Measurements from ENCODE around the gene THADA.
A peak's percentile ranks its signal among the peaks of the same experiment; 100 is the strongest.

THADA gene

GRCh38 chr2:43219383-43220228, 376.2 kb downstream of the THADA start:
- H3K9ac ChIP-seq (ENCODE audit: low read length), result peak overlapping the region; percentile 99
- H3K36me3 ChIP-seq (ENCODE audit: control insufficient read depth, insufficient read depth, low read length, severe bottlenecking), result peaks cover 23% of the 10 kb centered on the region
- no peaks in the 10 kb centered on the region for H3K9me3 ChIP-seq (ENCODE audit: control insufficient read depth, low read length)
- peak overlapping the region; percentile 91 for H3K4me3 ChIP-seq (ENCODE audit: low read length)
- DNase-seq (ENCODE audit: low read depth), result peak; percentile 77
- no peaks in the 10 kb centered on the region for H3K27me3 ChIP-seq (replicated peaks; ENCODE audit: control insufficient read depth, insufficient read depth, low read length)
- peaks cover 45% of the 10 kb centered on the region for H3K4me1 ChIP-seq (ENCODE audit: control insufficient read depth, insufficient read depth, low read length)

- H3K27me3 ChIP-seq (replicated peaks; ENCODE audit: control insufficient read depth, insufficient read depth, low read length), result no peaks in the 10 kb centered on the region
- DNase-seq (ENCODE audit: low read depth), result peak; percentile 43
- no peaks in the 10 kb centered on the region for H3K9me3 ChIP-seq (ENCODE audit: control insufficient read depth, low read length)
- H3K4me1 ChIP-seq (ENCODE audit: control insufficient read depth, insufficient read depth, low read length), result peaks cover 45% of the 10 kb centered on the region
- peaks cover 19% of the 10 kb centered on the region for H3K36me3 ChIP-seq (ENCODE audit: control insufficient read depth, insufficient read depth, low read length, severe bottlenecking)
- peak overlapping the region; percentile 99 for H3K9ac ChIP-seq (ENCODE audit: low read length)
- peak overlapping the region; percentile 91 for H3K4me3 ChIP-seq (ENCODE audit: low read length)
Observed at GRCh38 chr2:43218702-43219382, 377.0 kb downstream of the THADA start.

DNA sequence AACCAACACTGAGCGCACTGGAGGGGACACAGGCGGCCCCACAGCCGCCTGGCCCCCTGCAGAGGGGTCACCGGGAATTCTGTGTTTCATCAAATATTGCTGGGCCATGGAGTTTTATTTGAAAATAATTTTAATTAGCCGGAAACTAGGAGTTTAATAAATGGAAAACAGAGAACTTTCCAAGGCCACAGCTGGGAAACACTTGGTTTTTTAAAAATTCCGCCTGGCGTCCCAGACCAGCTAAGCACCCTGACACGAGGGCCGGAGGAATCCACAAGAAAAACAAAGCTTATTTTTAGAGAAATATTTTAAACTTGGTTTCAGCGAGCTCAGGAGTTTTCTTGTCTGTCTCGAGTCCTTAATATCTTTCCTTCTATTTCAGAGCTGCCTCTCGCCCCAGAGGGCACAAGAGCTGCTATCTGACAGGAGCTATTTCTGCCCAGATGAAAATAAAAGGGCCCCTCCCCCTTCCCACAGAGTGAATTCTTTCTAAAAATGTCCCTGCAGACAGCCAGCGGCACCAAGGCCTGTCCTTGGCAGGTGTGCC, 377.6 kb downstream of the THADA start:
- peak; percentile 69 for DNase-seq (ENCODE audit: low read depth)
- H3K36me3 ChIP-seq (ENCODE audit: control insufficient read depth, insufficient read depth, low read length, severe bottlenecking), result peaks cover 12% of the 10 kb centered on the region
- peak overlapping the region; percentile 99 for H3K9ac ChIP-seq (ENCODE audit: low read length)
- H3K4me1 ChIP-seq (ENCODE audit: control insufficient read depth, insufficient read depth, low read length), result peaks cover 45% of the 10 kb centered on the region
- H3K9me3 ChIP-seq (ENCODE audit: control insufficient read depth, low read length), result no peaks in the 10 kb centered on the region
- no peaks in the 10 kb centered on the region for H3K27me3 ChIP-seq (replicated peaks; ENCODE audit: control insufficient read depth, insufficient read depth, low read length)
- H3K4me3 ChIP-seq (ENCODE audit: low read length), result no peak overlapping the region

GRCh38 chr2:43217228-43218154, 378.3 kb downstream of the THADA start:
- DNase-seq (ENCODE audit: low read depth), result no peak
- Histone ChIP-seq H3K4me1 (ENCODE audit: control insufficient read depth, insufficient read depth, low read length) (peaks cover 44% of the 10 kb centered on the region), H3K36me3 (ENCODE audit: control insufficient read depth, insufficient read depth, low read length, severe bottlenecking) (peaks cover 5% of the 10 kb centered on the region), H3K9ac (ENCODE audit: low read length) (peak overlapping the region; percentile 99), H3K4me3 (ENCODE audit: low read length) (no peak overlapping the region), H3K9me3 (ENCODE audit: control insufficient read depth, low read length) (no peaks in the 10 kb centered on the region), H3K27me3 (replicated peaks; ENCODE audit: control insufficient read depth, insufficient read depth, low read length) (no peaks in the 10 kb centered on the region)

DNA sequence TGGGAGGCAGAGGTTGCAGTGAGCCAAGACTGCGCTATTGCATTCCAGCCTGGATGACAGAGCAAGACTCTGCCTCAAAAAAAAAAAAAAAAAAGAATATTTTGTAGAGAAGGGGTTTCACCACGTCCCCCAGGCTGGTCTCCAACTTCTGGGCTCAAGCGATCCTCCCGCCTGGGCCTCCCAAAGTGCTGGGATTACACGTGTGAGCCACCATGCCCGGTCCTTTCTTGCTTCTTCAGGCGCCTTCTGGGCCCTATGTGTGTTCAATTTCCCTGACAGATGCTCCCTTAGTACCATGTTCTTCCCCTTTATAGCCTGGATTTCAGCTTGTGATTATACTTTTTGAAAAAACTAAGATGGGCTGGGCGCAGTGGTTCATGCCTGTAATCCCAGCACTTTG, 379.2 kb downstream of the THADA start:
- H3K36me3 ChIP-seq (ENCODE audit: control insufficient read depth, insufficient read depth, low read length, severe bottlenecking), result no peaks in the 10 kb centered on the region
- H3K9me3 ChIP-seq (ENCODE audit: control insufficient read depth, low read length), result no peaks in the 10 kb centered on the region
- no peak overlapping the region for H3K9ac ChIP-seq (ENCODE audit: low read length)
- H3K4me3 ChIP-seq (ENCODE audit: low read length), result no peak overlapping the region
- peaks cover 37% of the 10 kb centered on the region for H3K4me1 ChIP-seq (ENCODE audit: control insufficient read depth, insufficient read depth, low read length)
- H3K27me3 ChIP-seq (replicated peaks; ENCODE audit: control insufficient read depth, insufficient read depth, low read length), result no peaks in the 10 kb centered on the region
- DNase-seq (ENCODE audit: low read depth), result no peak

- H3K9ac ChIP-seq (ENCODE audit: low read length), result no peak overlapping the region
Observed at GRCh38 chr2:43215673-43216255, 380.1 kb downstream of the THADA start.

GRCh38 chr2:43214253-43214652, 381.6 kb downstream of the THADA start:
- H3K9me3 ChIP-seq (ENCODE audit: control insufficient read depth, low read length), result no peaks in the 10 kb centered on the region
- no peaks in the 10 kb centered on the region for H3K27me3 ChIP-seq (replicated peaks; ENCODE audit: control insufficient read depth, insufficient read depth, low read length)
- no peak for DNase-seq (ENCODE audit: low read depth)
- no peaks in the 10 kb centered on the region for H3K36me3 ChIP-seq (ENCODE audit: control insufficient read depth, insufficient read depth, low read length, severe bottlenecking)
- peaks cover 28% of the 10 kb centered on the region for H3K4me1 ChIP-seq (ENCODE audit: control insufficient read depth, insufficient read depth, low read length)
- no peak overlapping the region for H3K4me3 ChIP-seq (ENCODE audit: low read length)
- H3K9ac ChIP-seq (ENCODE audit: low read length), result no peak overlapping the region

More at GRCh38 chr2:43215673-43216255, 380.1 kb downstream of the THADA start:
- Histone ChIP-seq H3K27me3 (replicated peaks; ENCODE audit: control insufficient read depth, insufficient read depth, low read length) (no peaks in the 10 kb centered on the region), H3K4me3 (ENCODE audit: low read length) (no peak overlapping the region), H3K4me1 (ENCODE audit: control insufficient read depth, insufficient read depth, low read length) (peaks cover 32% of the 10 kb centered on the region), H3K36me3 (ENCODE audit: control insufficient read depth, insufficient read depth, low read length, severe bottlenecking) (no peaks in the 10 kb centered on the region), H3K9me3 (ENCODE audit: control insufficient read depth, low read length) (no peaks in the 10 kb centered on the region)
- DNase-seq (ENCODE audit: low read depth), result no peak

GRCh38 chr2:43212931-43213330, 382.9 kb downstream of the THADA start:
- Histone ChIP-seq H3K9me3 (ENCODE audit: control insufficient read depth, low read length) (no peaks in the 10 kb centered on the region), H3K36me3 (ENCODE audit: control insufficient read depth, insufficient read depth, low read length, severe bottlenecking) (no peaks in the 10 kb centered on the region), H3K4me1 (ENCODE audit: control insufficient read depth, insufficient read depth, low read length) (peaks cover 15% of the 10 kb centered on the region), H3K4me3 (ENCODE audit: low read length) (no peak overlapping the region), H3K27me3 (replicated peaks; ENCODE audit: control insufficient read depth, insufficient read depth, low read length) (no peaks in the 10 kb centered on the region), H3K9ac (ENCODE audit: low read length) (no peak overlapping the region)
- DNase-seq (ENCODE audit: low read depth), result no peak

DNA sequence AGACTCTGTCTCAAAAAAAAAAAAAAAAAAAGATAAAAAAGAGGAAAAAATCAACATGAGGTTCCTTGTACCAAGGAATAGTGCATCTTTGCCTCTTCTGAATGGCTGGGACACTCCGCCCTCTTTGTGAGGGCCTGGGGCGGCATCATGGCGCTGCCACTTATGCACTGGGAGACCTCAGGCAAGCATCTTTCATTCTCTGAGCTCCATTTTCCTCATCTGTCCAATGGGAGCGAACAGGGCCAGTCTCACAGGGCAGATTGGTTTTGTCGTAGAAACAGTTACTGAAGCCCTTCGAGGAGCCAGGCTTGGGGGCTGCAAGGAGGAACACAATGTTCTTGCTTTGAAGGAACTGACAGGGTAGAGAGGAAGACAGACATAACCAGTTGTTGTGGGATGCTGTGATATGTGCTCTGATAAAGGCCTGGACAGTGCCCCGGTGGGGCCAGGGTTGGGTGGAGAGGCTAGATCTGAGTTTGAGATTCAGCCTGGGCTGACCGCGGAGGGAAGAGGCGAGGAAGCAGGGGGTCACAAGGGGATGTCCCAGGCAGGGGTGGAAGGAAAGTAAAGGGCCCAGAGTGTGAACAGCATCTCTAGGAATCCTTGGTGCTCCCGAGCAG, 383.5 kb downstream of the THADA start:
- no peak for DNase-seq (ENCODE audit: low read depth)
- H3K9me3 ChIP-seq (ENCODE audit: control insufficient read depth, low read length), result no peaks in the 10 kb centered on the region
- H3K4me1 ChIP-seq (ENCODE audit: control insufficient read depth, insufficient read depth, low read length), result peaks cover 13% of the 10 kb centered on the region
- H3K9ac ChIP-seq (ENCODE audit: low read length), result no peak overlapping the region
- H3K36me3 ChIP-seq (ENCODE audit: control insufficient read depth, insufficient read depth, low read length, severe bottlenecking), result no peaks in the 10 kb centered on the region
- H3K4me3 ChIP-seq (ENCODE audit: low read length), result no peak overlapping the region
- H3K27me3 ChIP-seq (replicated peaks; ENCODE audit: control insufficient read depth, insufficient read depth, low read length), result no peaks in the 10 kb centered on the region
